GM18519 (cell line): ENCODE data around the gene HNRNPR.
A peak's percentile ranks its signal among the peaks of the same experiment; 100 is the strongest.

Source experiments
- ATAC-seq: cut with Tn5 transposase; IDR thresholded peaks from one replicate; pipeline ENCODE4 v1.9.1; 2021; ENCODE audit warnings: mild to moderate bottlenecking, moderate library complexity; ENCODE audit not compliant: unreplicated experiment, low FRiP score

The HNRNPR gene

GRCh38 chr1:23369335-23370013 is 25.4 kb upstream of the HNRNPR start, which contains the start of gene ZNF436:
TSS of gene ZNF436 (minus strand) at chr1:23369836. CDS start at chr1:23368005, 1,831 bp downstream.
- ATAC-seq = no peak

GRCh38 chr1:23368562-23369334 is 24.7 kb upstream of the HNRNPR start:
- ATAC-seq = peak; percentile 44

- ATAC-seq = peak; percentile 85
Observed at GRCh38 chr1:23367791-23368561, 23.9 kb upstream of the HNRNPR start.

GRCh38 chr1:23367451-23367790 is 23.3 kb upstream of the HNRNPR start:
- ATAC-seq = no peak

- ATAC-seq = no peak
Observed at GRCh38 chr1:23366598-23366997, 22.5 kb upstream of the HNRNPR start.

GRCh38 chr1:23366146-23366545 is 22.1 kb upstream of the HNRNPR start:
- ATAC-seq = no peak

GRCh38 chr1:23362218-23362713 is 18.2 kb upstream of the HNRNPR start:
- ATAC-seq = no peak

GRCh38 chr1:23358310-23358875 is 14.3 kb upstream of the HNRNPR start:
- ATAC-seq = no peak

- no peak for ATAC-seq
Observed at GRCh38 chr1:23357138-23357908, 13.2 kb upstream of the HNRNPR start.

- ATAC-seq = no peak
Observed at GRCh38 chr1:23356471-23357137, 12.5 kb upstream of the HNRNPR start.

GRCh38 chr1:23354245-23354644 is 10.2 kb upstream of the HNRNPR start:
- ATAC-seq = no peak

- no peak for ATAC-seq
Observed at GRCh38 chr1:23352096-23352695, 8.1 kb upstream of the HNRNPR start.

- no peak for ATAC-seq
Observed at GRCh38 chr1:23345920-23346319, 1.8 kb upstream of the HNRNPR start.

- ATAC-seq = no peak
Observed at GRCh38 chr1:23344987-23345472, 946 bp upstream of the HNRNPR start.

- ATAC-seq = peak; percentile 5
Observed at GRCh38 chr1:23343221-23344110, 618 bp downstream of the HNRNPR start.

- ATAC-seq = no peak
Observed at GRCh38 chr1:23341931-23342692, 2.0 kb downstream of the HNRNPR start.

- ATAC-seq = no peak
Observed at GRCh38 chr1:23339632-23340031, 4.5 kb downstream of the HNRNPR start.
